H1 (cell line): ENCODE data around the gene DPH5.

Source experiments
- BCL11A ChIP-seq, 2 experiments: IDR thresholded peaks; one replicate each; pipeline ENCODE4 v1.6.1; 2011; ENCODE audit warnings: low read depth in 2 of 2, low read length in 2 of 2, mild to moderate bottlenecking in 2 of 2
- CHD1 ChIP-seq: IDR thresholded peaks from 2 replicates; pipeline ENCODE4 v1.6.1; 2012; ENCODE audit warnings: low read depth, low read length, improper control_type of control experiment
- EP300 ChIP-seq, 2 experiments: IDR thresholded peaks; 1 replicate in 1 of 2; 2 replicates in 1 of 2; pipeline ENCODE4 v1.6.1; 2011 to 2012; ENCODE audit warnings: low read depth in 2 of 2, low read length in 2 of 2, mild to moderate bottlenecking in 2 of 2, borderline replicate concordance in 1 of 2, inconsistent platforms in 1 of 2, moderate library complexity in 1 of 2
- PHF8 ChIP-seq: fragments of 200-600 bp; sonication (generic); conservative IDR thresholded peaks from 2 replicates; pipeline ENCODE4 v1.7.1; 2012; ENCODE audit warnings: low read depth, mild to moderate bottlenecking, inconsistent platforms, low read length, moderate library complexity
- POLR2A ChIP-seq, 2 experiments: IDR thresholded peaks; 1 replicate in 1 of 2; 2 replicates in 1 of 2; pipeline ENCODE4 v1.6.1; 2011; ENCODE audit warnings: low read depth in 2 of 2, low read length in 2 of 2, mild to moderate bottlenecking in 2 of 2; ENCODE audit errors: control extremely low read depth in 1 of 2
- POLR2AphosphoS5 ChIP-seq: IDR thresholded peaks from 2 replicates; pipeline ENCODE4 v1.6.1; 2011; ENCODE audit warnings: low read depth, low read length
- TAF1 ChIP-seq: IDR thresholded peaks from 2 replicates; pipeline ENCODE4 v1.6.1; 2011; ENCODE audit warnings: mild to moderate bottlenecking, low read depth, low read length
- YY1 ChIP-seq: IDR thresholded peaks from 2 replicates; pipeline ENCODE4 v1.6.1; 2011; ENCODE audit warnings: low read depth, mild to moderate bottlenecking, low read length

DNA sequence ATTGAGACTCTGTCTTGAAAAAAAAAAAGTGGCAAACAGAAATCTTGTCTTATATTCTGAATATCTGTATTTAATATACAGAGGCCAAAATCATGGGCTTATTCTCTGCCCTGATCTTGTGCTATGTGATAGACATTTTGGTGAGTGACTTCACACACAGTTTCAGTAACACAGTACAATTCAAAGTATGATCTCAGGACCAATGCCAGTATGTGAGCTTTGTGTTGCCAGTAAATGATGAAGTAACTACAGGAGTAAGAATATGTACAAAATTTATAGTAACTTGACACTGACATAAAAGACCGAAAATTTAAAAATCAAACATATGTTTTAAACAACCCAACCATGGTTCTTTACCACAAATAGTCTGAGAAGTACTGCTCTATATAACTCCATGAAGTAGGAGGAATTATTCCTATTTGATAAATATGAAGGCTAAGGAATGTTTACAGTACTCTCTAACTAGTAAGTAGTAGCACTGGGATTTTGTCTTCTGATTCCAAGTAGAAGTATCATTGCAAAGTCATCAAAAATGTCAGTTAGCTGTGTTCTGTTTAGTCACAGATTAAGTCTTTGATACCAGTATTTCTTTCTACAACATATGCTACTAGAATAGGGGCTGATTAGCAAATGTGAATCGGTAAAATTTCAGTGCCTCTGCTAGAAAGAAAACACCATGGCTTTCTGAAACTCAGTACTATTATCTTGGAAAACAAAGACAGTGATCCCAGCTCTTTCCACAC, 25.3 kb downstream of the DPH5 start:
- TF ChIP-seq YY1 (no peak), PHF8 (no peak), POLR2A (IDR thresholded peaks at IDR 0.05; ENCODE audit: control extremely low read depth in 1 of 2, low read depth in 2 of 2, low read length in 2 of 2) (no peak), EP300 (IDR thresholded peaks at IDR 0.05; ENCODE audit: borderline replicate concordance in 1 of 2, low read depth in 2 of 2, low read length in 2 of 2) (no peak), CHD1 (no peak), BCL11A (IDR thresholded peaks at IDR 0.05; ENCODE audit: low read depth in 2 of 2, low read length in 2 of 2) (no peak), TAF1 (no peak), POLR2AphosphoS5 (no peak)
